Activated CD4-positive, alpha-beta memory T cell treated with anti-CD3 and anti-CD28 coated beads for 36 hours (primary cell): ENCODE results near the gene RHBDD3. TPM values are rescaled to one million over a fixed set of nuclear protein-coding genes. Genes with fewer than 3 reads are reported as not detected.
"Not testable (repeated sequence)": the region's sequence is repeated elsewhere in the genome, so short reads cannot be mapped to it uniquely, and the experiment has no call there.

Experiments used
- CTCF ChIA-PET: fragments of 350-600 bp; sonication (Branson Sonifier 250); formaldehyde crosslinking; loops from one replicate; lab custom pipeline; 2021; ENCODE audit warnings: antibody characterized with exemption, inconsistent platforms; lab: Charles Lee
- POLR2A ChIA-PET: fragments of 350-600 bp; sonication (Branson Sonifier 250); formaldehyde crosslinking; loops from one replicate; lab custom pipeline; 2021; ENCODE audit warnings: antibody characterized with exemption; lab: Charles Lee
- DNase-seq: peaks from one replicate; pipeline ENCODE4 v3.0.0-alpha.2; 2020
- H3K27ac Mint-ChIP-seq: one replicate; pipeline ENCODE4 v1.8.0; 2021; ENCODE audit warnings: mixed read lengths
- H3K27me3 Mint-ChIP-seq: one replicate; pipeline ENCODE4 v1.8.0; 2021; ENCODE audit warnings: mixed read lengths
- H3K36me3 Mint-ChIP-seq: one replicate; pipeline ENCODE4 v1.8.0; 2021; ENCODE audit warnings: mixed read lengths
- H3K4me1 Mint-ChIP-seq: one replicate; pipeline ENCODE4 v1.8.0; 2021; ENCODE audit warnings: low read depth, mixed read lengths
- H3K4me3 Mint-ChIP-seq: one replicate; pipeline ENCODE4 v1.8.0; 2021; ENCODE audit warnings: mild to moderate bottlenecking, mixed read lengths
- H3K9me3 Mint-ChIP-seq: one replicate; pipeline ENCODE4 v1.8.0; 2021; ENCODE audit warnings: mixed read lengths
- intact Hi-C: fragments of 100-400 bp; cut with micrococcal nuclease; formaldehyde crosslinking; loops from one replicate; pipeline ENCODE4 v1.15.1; 2023
- total RNA-seq, 2 experiments: library from RNA; stranded (reverse); gene quantifications; one replicate each; pipeline ENCODE4 v1.2.3, GENCODE V29; 2021

The RHBDD3 gene
- total RNA-seq, 2 experiments from 2014 or later, result 20.2 to 21.1 TPM

DNA sequence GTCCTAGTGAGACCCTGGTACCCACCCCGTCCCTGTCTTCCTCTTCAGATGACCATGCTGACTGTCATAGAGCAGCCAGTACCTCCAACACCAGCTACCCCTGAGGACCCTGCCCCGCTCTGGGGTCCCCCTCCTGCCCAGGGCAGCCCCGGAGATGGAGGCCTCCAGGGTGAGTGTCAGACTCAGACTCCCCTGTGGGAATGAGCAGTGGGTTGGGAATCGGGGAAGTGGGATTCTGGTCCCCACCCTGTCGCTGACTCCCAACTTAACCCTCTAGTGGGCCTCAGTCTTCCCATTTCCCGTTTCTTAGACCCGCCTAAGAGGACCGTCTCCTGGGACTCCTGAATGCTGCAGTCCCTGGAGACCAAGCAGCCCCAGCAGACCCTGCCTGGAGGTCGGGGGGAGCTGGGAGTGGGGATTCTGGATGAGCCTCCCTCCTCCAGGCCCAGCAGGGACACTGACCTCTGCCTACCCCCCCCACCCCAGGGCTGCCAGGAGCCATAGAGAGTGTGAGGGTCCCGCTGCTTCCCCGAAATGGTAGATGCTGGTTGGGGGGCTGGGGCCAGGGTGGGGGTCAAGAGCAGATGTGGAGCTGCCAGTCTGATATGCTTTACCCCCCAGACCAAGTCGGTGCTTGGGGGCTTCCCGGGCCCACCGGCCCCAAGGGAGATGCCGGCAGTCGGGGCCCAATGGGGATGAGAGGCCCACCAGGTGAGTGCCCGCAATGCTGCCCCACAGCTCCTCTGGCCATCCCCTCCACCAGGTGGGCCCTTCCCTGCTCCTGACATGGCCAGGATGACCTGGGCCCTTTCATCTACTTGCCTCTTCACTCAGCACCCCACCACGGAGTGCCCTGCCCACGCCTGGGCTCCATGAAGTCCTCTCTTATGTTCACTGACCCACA is 36.6 kb downstream of the RHBDD3 start:
- DNase-seq, result no peak
- ChIA-PET CTCF (interaction anchor here (1.0 kb wide), 1 partner anchor 28 kb away, joined by 3 read pairs; no protein-coding TSS in a partner anchor), POLR2A (no interaction called here)
- intact Hi-C loops, result no loop called here
- H3K27ac Mint-ChIP-seq, result no peak overlapping the region
- H3K9me3 Mint-ChIP-seq, result peaks cover 3% of the 10 kb centered on the region
- H3K4me3 Mint-ChIP-seq, result no peak overlapping the region
- H3K4me1 Mint-ChIP-seq, result no peaks in the 10 kb centered on the region
- H3K36me3 Mint-ChIP-seq, result no peaks in the 10 kb centered on the region
- H3K27me3 Mint-ChIP-seq, result no peaks in the 10 kb centered on the region

- H3K4me1 Mint-ChIP-seq, result no peaks in the 10 kb centered on the region
- POLR2A ChIA-PET, result no interaction called here
- no peaks in the 10 kb centered on the region for H3K36me3 Mint-ChIP-seq
- CTCF ChIA-PET, result interaction anchor here (0.9 kb wide), 1 partner anchor 19 kb away, joined by 3 read pairs; no protein-coding TSS in a partner anchor
- H3K27ac Mint-ChIP-seq, result no peak overlapping the region
- intact Hi-C loops, result no loop called here
- H3K9me3 Mint-ChIP-seq, result no peaks in the 10 kb centered on the region
- H3K27me3 Mint-ChIP-seq, result no peaks in the 10 kb centered on the region
- H3K4me3 Mint-ChIP-seq, result no peak overlapping the region
- no peak for DNase-seq
These were observed 41.3 kb downstream of the RHBDD3 start for GRCh38 chr22:29226351-29226981.

DNA sequence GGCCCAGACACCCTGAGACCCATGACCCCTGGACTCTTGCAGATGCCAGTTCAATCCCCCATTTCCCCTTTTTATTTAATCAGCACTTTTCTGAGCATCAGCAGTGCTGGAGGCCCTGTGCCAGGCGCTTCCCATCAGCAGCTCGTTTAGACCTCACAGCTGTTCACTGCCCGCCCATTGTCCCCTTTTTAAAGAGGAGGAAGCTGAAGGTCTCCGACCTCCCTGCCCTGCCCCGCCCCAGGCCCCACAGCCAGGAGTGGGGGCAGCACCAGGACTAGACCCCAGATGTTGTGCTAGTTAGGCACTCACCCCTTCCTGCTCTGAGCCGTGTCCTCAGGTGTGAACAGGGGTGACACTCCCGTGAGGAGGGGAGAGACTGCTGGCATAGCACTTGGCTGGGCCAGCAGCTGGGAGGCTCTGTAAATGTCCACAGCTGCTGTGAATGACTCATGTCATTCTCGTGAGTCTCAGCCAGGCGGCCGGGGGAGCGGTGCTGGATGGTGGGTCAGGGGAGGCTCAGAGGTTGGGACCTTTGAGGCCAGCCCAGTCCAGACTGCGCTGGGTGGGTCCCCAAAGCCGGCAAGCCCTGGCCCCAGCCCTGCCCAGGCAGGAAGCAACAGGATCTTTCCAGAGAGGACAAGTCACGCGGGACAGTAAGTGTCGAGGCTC is 42.2 kb downstream of the RHBDD3 start:
- no peaks in the 10 kb centered on the region for H3K9me3 Mint-ChIP-seq
- CTCF ChIA-PET, result interaction anchor here (1.0 kb wide), 1 partner anchor 71 kb away, joined by 3 read pairs; no protein-coding TSS in a partner anchor
- DNase-seq, result no peak
- no peaks in the 10 kb centered on the region for H3K4me1 Mint-ChIP-seq
- no peaks in the 10 kb centered on the region for H3K27me3 Mint-ChIP-seq
- no peak overlapping the region for H3K4me3 Mint-ChIP-seq
- intact Hi-C loops, result no loop called here
- H3K27ac Mint-ChIP-seq, result no peak overlapping the region
- POLR2A ChIA-PET, result no interaction called here
- H3K36me3 Mint-ChIP-seq, result no peaks in the 10 kb centered on the region

- no peaks in the 10 kb centered on the region for H3K27me3 Mint-ChIP-seq
- no peaks in the 10 kb centered on the region for H3K36me3 Mint-ChIP-seq
- DNase-seq, result no peak
- intact Hi-C loops, result no loop called here
- H3K4me3 Mint-ChIP-seq, result no peak overlapping the region
- H3K27ac Mint-ChIP-seq, result no peak overlapping the region
- CTCF ChIA-PET, result interaction anchor here (1.0 kb wide), 1 partner anchor 71 kb away, joined by 3 read pairs; no protein-coding TSS in a partner anchor
- POLR2A ChIA-PET, result no interaction called here
- no peaks in the 10 kb centered on the region for H3K4me1 Mint-ChIP-seq
- H3K9me3 Mint-ChIP-seq, result no peaks in the 10 kb centered on the region
These were observed 42.8 kb downstream of the RHBDD3 start for GRCh38 chr22:29224859-29225410.

DNA sequence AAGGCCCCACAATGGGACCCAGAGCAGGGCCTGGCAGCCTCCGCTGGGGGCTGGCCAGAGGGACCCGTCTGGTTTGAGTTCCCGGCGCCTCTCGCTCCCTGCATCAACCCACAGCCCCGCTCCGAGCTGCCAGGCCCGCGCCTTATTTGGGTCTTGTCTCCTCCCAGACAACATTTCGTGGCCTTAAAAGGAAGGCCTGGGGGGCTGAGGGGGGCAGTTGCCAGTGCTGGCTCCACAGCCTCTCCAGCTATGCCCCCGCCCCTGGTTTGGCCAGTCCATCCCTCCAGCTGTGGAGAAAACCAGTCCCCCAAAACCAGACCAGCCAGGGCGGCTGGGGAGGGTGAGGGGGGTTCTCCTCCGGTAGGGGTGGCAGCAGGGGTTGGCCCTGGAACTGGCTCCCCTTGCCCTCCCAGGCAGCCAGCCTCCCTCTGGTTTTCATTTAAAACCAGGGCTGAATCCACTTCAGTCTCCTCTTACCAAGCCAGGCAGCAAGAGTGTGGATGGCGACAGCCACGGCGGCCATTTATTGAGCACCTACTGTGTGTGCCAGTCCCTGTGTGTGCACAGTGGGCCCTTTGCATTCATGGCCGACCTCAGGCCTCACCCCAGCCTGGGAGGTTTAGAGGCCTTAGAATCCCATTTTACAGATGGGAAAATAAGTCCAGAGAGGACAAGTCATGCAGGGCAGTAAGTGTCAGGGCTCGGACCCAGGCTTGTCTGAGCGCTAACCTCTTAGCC is 43.5 kb downstream of the RHBDD3 start:
- no peak for DNase-seq
- no peaks in the 10 kb centered on the region for H3K4me1 Mint-ChIP-seq
- intact Hi-C loops, result no loop called here
- ChIA-PET CTCF (no interaction called here), POLR2A (no interaction called here)
- H3K36me3 Mint-ChIP-seq, result no peaks in the 10 kb centered on the region
- H3K4me3 Mint-ChIP-seq, result no peak overlapping the region
- no peaks in the 10 kb centered on the region for H3K9me3 Mint-ChIP-seq
- H3K27me3 Mint-ChIP-seq, result no peaks in the 10 kb centered on the region
- H3K27ac Mint-ChIP-seq, result no peak overlapping the region

DNA sequence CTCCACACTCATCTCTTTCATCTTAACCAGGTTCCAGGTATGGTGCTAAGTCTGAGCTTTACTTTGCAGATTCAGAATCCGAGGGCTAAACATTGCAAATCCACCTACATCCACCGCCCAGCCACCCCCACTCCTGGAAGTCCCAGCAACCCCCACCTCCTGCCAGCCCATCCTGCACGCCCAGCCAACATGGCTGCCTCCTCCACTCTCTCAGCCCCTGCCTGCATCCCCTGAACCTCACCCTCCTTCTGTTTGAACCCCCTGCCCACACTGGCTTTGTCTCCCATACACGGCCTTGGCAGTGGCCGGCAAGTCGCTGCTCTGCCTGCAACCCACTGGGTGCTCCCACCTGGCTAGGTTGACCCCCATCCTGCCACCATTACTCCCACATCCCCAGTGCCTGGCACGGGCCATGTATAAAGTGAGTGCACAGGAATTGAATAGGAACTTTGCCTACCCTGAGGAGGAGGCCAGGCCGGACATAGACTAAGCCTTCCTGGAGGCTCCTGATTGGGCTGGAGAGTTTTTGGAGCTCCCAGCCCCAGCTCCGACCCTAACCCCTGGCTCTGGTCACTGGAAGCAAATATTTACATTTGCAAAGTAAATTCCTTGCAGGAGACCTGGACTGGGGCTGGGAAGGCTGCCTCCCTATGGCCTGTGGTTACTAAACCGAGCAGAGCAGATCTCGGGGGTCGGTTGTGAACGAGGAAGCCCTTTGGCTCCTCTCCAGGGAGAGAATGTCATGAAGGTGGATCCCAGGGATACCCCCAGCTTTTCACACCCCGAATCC is 47.7 kb downstream of the RHBDD3 start:
- H3K36me3 Mint-ChIP-seq, result no peaks in the 10 kb centered on the region
- DNase-seq, result no peak
- no peak overlapping the region for H3K4me3 Mint-ChIP-seq
- ChIA-PET CTCF (interaction anchor here (2.7 kb wide), 1 partner anchor 26 kb away, joined by 7 read pairs; no protein-coding TSS in a partner anchor), POLR2A (no interaction called here)
- H3K27me3 Mint-ChIP-seq, result no peaks in the 10 kb centered on the region
- H3K4me1 Mint-ChIP-seq, result no peaks in the 10 kb centered on the region
- H3K27ac Mint-ChIP-seq, result no peak overlapping the region
- no peaks in the 10 kb centered on the region for H3K9me3 Mint-ChIP-seq
- intact Hi-C loops, result no loop called here

- H3K27me3 Mint-ChIP-seq, H3K36me3 Mint-ChIP-seq, H3K9me3 Mint-ChIP-seq, POLR2A ChIA-PET, H3K4me1 Mint-ChIP-seq, DNase-seq, intact Hi-C loops, H3K4me3 Mint-ChIP-seq, H3K27ac Mint-ChIP-seq: not testable (repeated sequence)
- CTCF ChIA-PET, result interaction anchor here (2.7 kb wide), 1 partner anchor 26 kb away, joined by 7 read pairs; no protein-coding TSS in a partner anchor
These were observed 48.4 kb downstream of the RHBDD3 start for GRCh38 chr22:29219409-29219782.

DNA sequence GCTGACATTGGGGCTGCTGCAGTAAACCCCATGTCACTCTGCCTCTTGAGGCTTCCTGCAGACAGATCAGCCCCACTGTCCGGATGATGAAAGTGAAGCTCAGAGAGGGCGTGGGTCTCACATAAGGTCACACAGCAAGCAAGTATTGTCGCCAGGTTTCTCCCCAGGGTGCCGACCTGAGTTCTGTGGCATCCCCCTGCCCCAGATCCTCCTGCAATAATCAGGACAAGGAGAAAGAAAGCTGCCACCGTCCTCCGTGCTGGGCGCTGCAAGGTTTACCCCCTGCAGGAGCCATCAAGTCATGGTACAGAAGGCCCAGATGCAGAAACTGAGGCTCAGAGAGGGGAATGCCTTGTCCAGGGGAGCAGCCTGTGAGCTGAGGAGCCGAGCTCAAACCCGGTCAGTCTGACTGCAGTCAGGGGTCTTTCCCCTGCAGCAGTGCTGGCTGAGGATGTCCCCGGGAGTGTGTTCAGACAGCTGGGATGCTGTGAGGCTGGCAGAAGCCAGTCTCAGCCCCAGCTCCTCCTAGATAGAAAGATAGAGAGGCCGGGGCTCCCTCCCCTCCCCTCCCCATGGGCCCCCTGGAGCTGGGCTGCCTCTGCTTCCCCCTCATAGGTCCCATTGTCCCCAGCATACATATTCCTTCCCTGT is 48.9 kb downstream of the RHBDD3 start:
- H3K4me1 Mint-ChIP-seq, result no peaks in the 10 kb centered on the region
- no peak overlapping the region for H3K4me3 Mint-ChIP-seq
- H3K27me3 Mint-ChIP-seq, result no peaks in the 10 kb centered on the region
- CTCF ChIA-PET, result interaction anchor here (2.7 kb wide), 1 partner anchor 27 kb away, joined by 7 read pairs; no protein-coding TSS in a partner anchor
- intact Hi-C loops, result no loop called here
- no peaks in the 10 kb centered on the region for H3K36me3 Mint-ChIP-seq
- DNase-seq, result no peak
- no peaks in the 10 kb centered on the region for H3K9me3 Mint-ChIP-seq
- POLR2A ChIA-PET, result no interaction called here
- no peak overlapping the region for H3K27ac Mint-ChIP-seq

DNA sequence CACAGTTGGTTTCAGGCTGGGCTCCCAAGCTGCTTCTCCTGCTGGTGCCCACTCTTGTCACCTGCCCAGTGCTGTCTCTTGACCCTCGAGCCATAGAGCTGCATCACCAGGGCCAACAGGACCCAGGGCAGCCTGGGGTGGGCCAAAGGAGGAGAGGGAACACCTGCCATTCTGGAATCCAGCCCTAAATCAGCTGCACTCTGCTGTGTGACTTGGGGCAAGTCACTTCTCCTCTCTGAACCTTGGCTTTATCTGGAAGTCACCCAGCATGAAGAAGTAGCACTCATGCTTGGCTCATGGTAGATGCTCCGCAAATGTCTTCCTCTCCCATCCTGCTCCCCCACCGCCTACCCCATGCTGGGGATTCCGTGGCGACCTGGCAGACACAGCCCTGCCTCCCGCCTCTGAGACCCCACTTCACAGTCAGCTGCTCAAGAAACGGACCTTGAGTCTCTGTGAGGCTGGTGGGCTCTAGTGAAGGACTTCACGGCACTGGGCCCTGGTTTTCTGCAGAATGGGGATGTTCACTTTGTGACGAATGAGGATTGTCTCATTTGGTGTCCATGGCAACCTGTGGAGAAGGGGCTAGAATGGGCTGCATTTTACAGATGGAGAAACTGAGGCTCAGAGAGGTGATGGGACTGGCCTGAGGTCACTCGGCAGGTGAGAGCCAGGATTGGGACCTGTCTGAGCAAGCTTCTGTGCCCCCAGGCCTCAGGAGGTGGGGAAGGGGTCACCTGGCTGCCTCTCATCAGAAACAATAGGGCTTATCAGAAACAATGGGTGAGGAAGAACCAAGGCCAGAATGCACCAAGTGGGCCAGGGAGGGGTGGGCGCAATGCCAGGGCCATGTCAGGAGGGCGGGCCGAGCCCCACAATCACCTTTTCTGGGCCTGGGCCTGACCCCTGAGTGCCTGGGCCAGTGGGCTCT is 49.7 kb downstream of the RHBDD3 start:
- Mint-ChIP-seq H3K27ac (no peak overlapping the region), H3K4me3 (no peak overlapping the region), H3K4me1 (no peaks in the 10 kb centered on the region), H3K36me3 (no peaks in the 10 kb centered on the region), H3K27me3 (no peaks in the 10 kb centered on the region), H3K9me3 (no peaks in the 10 kb centered on the region)
- DNase-seq, result no peak
- intact Hi-C loops, result no loop called here
- ChIA-PET POLR2A (no interaction called here), CTCF (no interaction called here)
